Measurements from ENCODE around the gene RBL1. TPM values are rescaled to one million over a fixed set of nuclear protein-coding genes. Genes with fewer than 3 reads are reported as not detected.
A peak's percentile ranks its signal among the peaks of the same experiment; 100 is the strongest.

Gene RBL1
- total and polyA plus RNA-seq, 10 of the 15 experiments (the other 5 are each of a cell fraction or from before 2014, with no cell fraction given) = 4.5 to 51.1 (median 24.9) TPM

DNA sequence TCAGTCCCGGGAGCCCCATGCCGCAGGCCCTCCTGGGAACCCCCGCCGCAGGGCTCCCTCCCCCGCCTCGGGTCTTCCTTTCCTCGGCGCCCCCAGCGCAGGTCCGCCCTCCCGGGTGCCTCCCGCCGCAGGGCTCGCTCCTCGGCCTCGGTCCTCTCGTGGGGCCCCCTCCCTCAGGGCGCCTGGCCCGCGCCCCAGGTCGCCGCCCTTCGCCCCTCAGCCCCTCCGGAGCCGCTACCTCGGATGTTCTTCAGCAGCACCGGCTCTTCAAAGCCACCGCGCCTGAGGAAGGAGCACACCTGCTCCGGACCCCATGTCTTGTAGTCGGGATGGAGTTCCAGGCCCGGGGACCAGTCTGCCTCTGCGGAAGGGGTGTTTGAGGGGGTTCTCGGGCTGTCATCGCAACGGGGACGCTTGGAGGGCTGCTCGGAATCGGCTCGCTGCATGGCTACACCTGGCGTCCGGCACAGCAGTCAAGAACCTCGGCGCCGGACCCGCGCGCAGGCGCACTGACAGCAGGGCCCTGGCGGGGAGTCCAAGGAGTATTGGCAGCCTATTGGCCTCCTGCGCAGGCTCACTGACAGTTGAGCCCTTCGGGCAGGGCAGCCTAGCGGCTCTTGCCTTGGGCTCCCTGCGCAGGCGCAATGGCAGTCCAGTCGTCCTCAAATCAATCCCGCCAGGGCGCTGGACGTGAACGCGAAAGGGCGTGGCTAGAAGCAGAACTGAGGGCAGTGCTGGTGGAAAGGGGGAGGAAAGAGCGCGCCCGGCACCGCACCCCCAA, 144.4 kb downstream of the RBL1 start, which contains the start of gene SAMHD1 (continued):
- TF ChIP-seq, protein P1, sequence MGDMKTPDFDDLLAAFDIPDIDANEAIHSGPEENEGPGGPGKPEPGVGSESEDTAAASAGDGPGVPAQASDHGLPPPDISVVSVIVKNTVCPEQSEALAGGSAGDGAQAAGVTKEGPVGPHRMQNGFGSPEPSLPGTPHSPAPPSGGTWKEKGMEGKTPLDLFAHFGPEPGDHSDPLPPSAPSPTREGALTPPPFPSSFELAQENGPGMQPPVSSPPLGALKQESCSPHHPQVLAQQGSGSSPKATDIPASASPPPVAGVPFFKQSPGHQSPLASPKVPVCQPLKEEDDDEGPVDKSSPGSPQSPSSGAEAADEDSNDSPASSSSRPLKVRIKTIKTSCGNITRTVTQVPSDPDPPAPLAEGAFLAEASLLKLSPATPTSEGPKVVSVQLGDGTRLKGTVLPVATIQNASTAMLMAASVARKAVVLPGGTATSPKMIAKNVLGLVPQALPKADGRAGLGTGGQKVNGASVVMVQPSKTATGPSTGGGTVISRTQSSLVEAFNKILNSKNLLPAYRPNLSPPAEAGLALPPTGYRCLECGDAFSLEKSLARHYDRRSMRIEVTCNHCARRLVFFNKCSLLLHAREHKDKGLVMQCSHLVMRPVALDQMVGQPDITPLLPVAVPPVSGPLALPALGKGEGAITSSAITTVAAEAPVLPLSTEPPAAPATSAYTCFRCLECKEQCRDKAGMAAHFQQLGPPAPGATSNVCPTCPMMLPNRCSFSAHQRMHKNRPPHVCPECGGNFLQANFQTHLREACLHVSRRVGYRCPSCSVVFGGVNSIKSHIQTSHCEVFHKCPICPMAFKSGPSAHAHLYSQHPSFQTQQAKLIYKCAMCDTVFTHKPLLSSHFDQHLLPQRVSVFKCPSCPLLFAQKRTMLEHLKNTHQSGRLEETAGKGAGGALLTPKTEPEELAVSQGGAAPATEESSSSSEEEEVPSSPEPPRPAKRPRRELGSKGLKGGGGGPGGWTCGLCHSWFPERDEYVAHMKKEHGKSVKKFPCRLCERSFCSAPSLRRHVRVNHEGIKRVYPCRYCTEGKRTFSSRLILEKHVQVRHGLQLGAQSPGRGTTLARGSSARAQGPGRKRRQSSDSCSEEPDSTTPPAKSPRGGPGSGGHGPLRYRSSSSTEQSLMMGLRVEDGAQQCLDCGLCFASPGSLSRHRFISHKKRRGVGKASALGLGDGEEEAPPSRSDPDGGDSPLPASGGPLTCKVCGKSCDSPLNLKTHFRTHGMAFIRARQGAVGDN (IDR thresholded peaks at IDR 0.05) = peak; percentile 60; the same call in 1 of the 2 replicates
- 0 out of 2 replicates have a peak, but pooled peaks have one; percentile 47 for TF ChIP-seq GATAD2B (conservative IDR thresholded peaks at IDR 0.05; ENCODE audit: low read depth)
- 0 out of 2 replicates have a peak, but pooled peaks have one; percentile 28 for TF ChIP-seq CBFB (IDR thresholded peaks at IDR 0.05; ENCODE audit: low read depth)

DNA sequence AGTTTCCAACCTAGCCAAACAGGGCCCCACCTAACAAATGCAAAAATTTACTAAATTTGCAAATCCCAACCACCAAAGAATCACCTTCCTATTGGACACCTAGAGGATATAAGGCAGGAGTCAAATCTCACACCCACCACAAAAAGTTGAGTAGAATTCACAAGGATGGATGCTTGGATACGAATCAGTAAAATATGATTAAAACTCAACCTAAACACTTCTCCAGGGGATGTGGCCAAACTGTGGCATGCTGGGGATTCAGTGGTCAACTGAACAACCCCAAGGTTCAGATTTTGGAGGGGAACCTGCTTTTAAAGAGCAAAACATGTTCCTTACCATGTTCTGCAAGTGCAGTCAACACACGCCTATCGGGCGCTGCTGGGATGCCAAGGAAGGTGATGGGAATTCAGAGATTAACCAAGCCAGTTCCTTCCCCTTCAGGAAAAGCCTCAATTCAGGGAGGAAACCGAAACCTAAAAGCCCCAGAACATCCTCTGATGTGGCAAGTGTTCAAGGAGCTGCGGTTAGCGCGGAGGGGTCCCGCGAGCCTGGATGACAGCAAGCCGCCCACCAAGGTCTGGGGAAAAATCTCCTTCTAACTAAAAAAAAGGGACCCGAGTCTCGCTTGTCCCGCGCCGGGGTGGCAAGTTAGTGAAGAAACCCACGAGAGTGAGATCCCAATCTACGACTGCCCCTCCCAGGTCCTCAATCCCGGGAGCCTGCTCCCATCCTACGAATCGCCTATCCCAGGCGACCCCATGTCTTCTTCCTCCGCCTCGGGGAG, 145.2 kb downstream of the RBL1 start:
- Histone ChIP-seq H3K36me3 (ENCODE audit: control insufficient read depth in 2 of 2, insufficient read depth in 2 of 2, low read length in 1 of 2) (peaks cover 0 to 3% of the 10 kb centered on the region in 2 experiments; a peak in 1 of 4 replicates), H2AFZ (ENCODE audit: control insufficient read depth, low read depth, low read length) (peak overlapping the region; percentile 89), H3K27ac (ENCODE audit: control insufficient read depth, insufficient read depth) (peak overlapping the region; percentile 78), H3K9ac (ENCODE audit: control insufficient read depth, insufficient read depth, low read length) (peak overlapping the region; percentile 70), H3K27me3 (replicated peaks in 1 of 2; ENCODE audit: control insufficient read depth in 2 of 2, insufficient read depth in 2 of 2, low read length in 1 of 2) (no peaks in the 10 kb centered on the region), H3K4me1 (ENCODE audit: control insufficient read depth, insufficient read depth, low read length) (peaks cover 5% of the 10 kb centered on the region), H3K4me3 (peak overlapping the region; percentile 96), H3K79me2 (ENCODE audit: control insufficient read depth, insufficient read depth, low read length) (peaks cover 23% of the 10 kb centered on the region), H4K20me1 (ENCODE audit: control insufficient read depth, insufficient read depth) (no peaks in the 10 kb centered on the region), H3K4me2 (ENCODE audit: control insufficient read depth, insufficient read depth) (peak overlapping the region; percentile 89), H3K9me3 (replicated peaks; ENCODE audit: control insufficient read depth, insufficient read depth, low read length) (no peaks in the 10 kb centered on the region)
- intact Hi-C loops (cut with micrococcal nuclease; ENCODE audit: unreplicated experiment) (loop anchor here (2.0 to 5.0 kb wide), 2 partner anchors 94 to 142 kb away; no protein-coding TSS in a partner anchor), in situ Hi-C loops (cut with MboI) (no loop called here)
- ChIA-PET SMC1A (ENCODE audit: uncharacterized antibody, unreplicated experiment) (interaction anchor here (0.7 to 1.0 kb wide), 2 partner anchors 131 to 543 kb away, joined by 3 read pairs; no protein-coding TSS in a partner anchor), RAD21 (ENCODE audit: unreplicated experiment) (no interaction called here), POLR2A (no interaction called here), CTCF (interaction anchor here (1.4 kb wide), 1 partner anchor 229 kb away, joined by 4 read pairs; the partner anchor contains the start of genes MROH8 and RPN2)
- WGBS (ENCODE audit: insufficient coverage, insufficient replicate concordance, low lambda C conversion rate, missing lambda C conversion rate) = 1% methylated on average over 24 of the region's 24 CpGs
- no peak for FAIRE-seq
- DNase-seq (ENCODE audit: low read depth, low spot score) = no peak
- no TSS peak for BruUV-seq (replicated peaks)
- peak; percentile 13 for ATAC-seq
- TF ChIP-seq IKZF2 (IDR thresholded peaks at IDR 0.05) (peak; percentile 60 to 79; a peak in 3 of 4 replicates), CHD1 (IDR thresholded peaks at IDR 0.05; ENCODE audit: low read depth, low read length) (no peak), NRF1 (conservative IDR thresholded peaks at IDR 0.05; ENCODE audit: low read depth, low read length) (no peak), CBFB (IDR thresholded peaks at IDR 0.05; ENCODE audit: low read depth) (peak; percentile 70; the same call in 1 of the 2 replicates), MTA2 (IDR thresholded peaks at IDR 0.05; ENCODE audit: low read depth) (0 out of 2 replicates have a peak, but pooled peaks have one; percentile 18), JUND (IDR thresholded peaks at IDR 0.05; ENCODE audit: low read depth, low read length) (no peak), SMC3 (IDR thresholded peaks at IDR 0.05; ENCODE audit: borderline replicate concordance, low read length) (no peak), KLF5 (IDR thresholded peaks at IDR 0.05; ENCODE audit: partially characterized antibody) (no peak), CHD4 (IDR thresholded peaks at IDR 0.05) (no peak), WRNIP1 (IDR thresholded peaks at IDR 0.05; ENCODE audit: borderline replicate concordance, low read depth, low read length) (no peak), RCOR1 (conservative IDR thresholded peaks at IDR 0.05; ENCODE audit: low read depth, low read length) (no peak), NFIC (IDR thresholded peaks at IDR 0.05; ENCODE audit: low read depth, low read length) (peak; percentile 24; the same call in 1 of the 2 replicates)
